Activated CD4-positive, alpha-beta memory T cell treated with anti-CD3 and anti-CD28 coated beads for 36 hours (primary cell): ENCODE data around the gene ZGRF1. TPM values are rescaled to one million over a fixed set of nuclear protein-coding genes. Genes with fewer than 3 reads are reported as not detected.
A peak's percentile ranks its signal among the peaks of the same experiment; 100 is the strongest.

Source experiments
- CTCF ChIA-PET: fragments of 350-600 bp; sonication (Branson Sonifier 250); formaldehyde crosslinking; loops from one replicate; lab custom pipeline; 2021; ENCODE audit warnings: antibody characterized with exemption, inconsistent platforms; lab: Charles Lee
- POLR2A ChIA-PET: fragments of 350-600 bp; sonication (Branson Sonifier 250); formaldehyde crosslinking; loops from one replicate; lab custom pipeline; 2021; ENCODE audit warnings: antibody characterized with exemption; lab: Charles Lee
- DNase-seq: peaks from one replicate; pipeline ENCODE4 v3.0.0-alpha.2; 2020
- H3K27ac Mint-ChIP-seq: one replicate; pipeline ENCODE4 v1.8.0; 2021; ENCODE audit warnings: mixed read lengths
- H3K27me3 Mint-ChIP-seq: one replicate; pipeline ENCODE4 v1.8.0; 2021; ENCODE audit warnings: mixed read lengths
- H3K36me3 Mint-ChIP-seq: one replicate; pipeline ENCODE4 v1.8.0; 2021; ENCODE audit warnings: mixed read lengths
- H3K4me1 Mint-ChIP-seq: one replicate; pipeline ENCODE4 v1.8.0; 2021; ENCODE audit warnings: low read depth, mixed read lengths
- H3K4me3 Mint-ChIP-seq: one replicate; pipeline ENCODE4 v1.8.0; 2021; ENCODE audit warnings: mild to moderate bottlenecking, mixed read lengths
- H3K9me3 Mint-ChIP-seq: one replicate; pipeline ENCODE4 v1.8.0; 2021; ENCODE audit warnings: mixed read lengths
- intact Hi-C: fragments of 100-400 bp; cut with micrococcal nuclease; formaldehyde crosslinking; loops from one replicate; pipeline ENCODE4 v1.15.1; 2023
- total RNA-seq, 2 experiments: library from RNA; stranded (reverse); gene quantifications; one replicate each; pipeline ENCODE4 v1.2.3, GENCODE V29; 2021

ZGRF1 gene
- total RNA-seq, 2 experiments from 2014 or later, result 32.9 to 36.6 TPM

DNA sequence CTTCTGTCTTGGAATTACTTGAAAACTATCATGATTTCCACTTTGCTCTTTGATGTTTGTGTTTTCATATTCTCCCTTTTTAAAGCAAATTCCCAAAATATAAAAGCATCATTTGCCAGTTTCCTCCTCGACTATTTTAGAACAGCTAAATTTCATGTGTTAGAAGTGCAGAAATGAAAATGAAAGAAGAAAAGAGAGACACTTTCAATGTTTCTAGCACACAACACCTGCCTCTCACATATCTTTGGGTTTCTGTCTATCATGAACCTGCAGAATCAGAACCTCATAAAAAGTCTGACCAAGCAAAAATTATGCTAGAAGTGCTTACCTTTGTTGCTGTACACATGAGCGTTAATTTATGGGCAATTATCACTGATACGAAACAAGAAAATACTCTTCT, 118.8 kb downstream of the ZGRF1 start:
- peaks cover 52% of the 10 kb centered on the region for H3K4me1 Mint-ChIP-seq
- no peak for DNase-seq
- H3K27me3 Mint-ChIP-seq, result peaks cover 87% of the 10 kb centered on the region
- H3K27ac Mint-ChIP-seq, result no peak overlapping the region
- peaks cover 2% of the 10 kb centered on the region for H3K36me3 Mint-ChIP-seq
- ChIA-PET POLR2A (no interaction called here), CTCF (interaction anchor here (1.1 kb wide), 1 partner anchor 195 kb away, joined by 3 read pairs; no protein-coding TSS in a partner anchor)
- peak overlapping the region; percentile 64 for H3K4me3 Mint-ChIP-seq
- intact Hi-C loops, result loop anchor here (5.0 to 10.0 kb wide), 2 partner anchors 1247 to 1886 kb away; partner anchors contain the start of gene CAMK2D
- no peaks in the 10 kb centered on the region for H3K9me3 Mint-ChIP-seq

- no peak overlapping the region for H3K27ac Mint-ChIP-seq
- H3K36me3 Mint-ChIP-seq, result no peaks in the 10 kb centered on the region
- peaks cover 89% of the 10 kb centered on the region for H3K27me3 Mint-ChIP-seq
- H3K4me1 Mint-ChIP-seq, result peaks cover 47% of the 10 kb centered on the region
- DNase-seq, result peak; percentile 46
- H3K4me3 Mint-ChIP-seq, result peak overlapping the region; percentile 64
- ChIA-PET POLR2A (interaction anchor here (1.1 kb wide), 1 partner anchor 229 kb away, joined by 3 read pairs; no protein-coding TSS in a partner anchor), CTCF (interaction anchor here (0.6 to 1.1 kb wide), 2 partner anchors 195 to 243 kb away, joined by 3 to 5 read pairs; no protein-coding TSS in a partner anchor)
- intact Hi-C loops, result loop anchor here (5.0 to 10.0 kb wide), 2 partner anchors 1248 to 1885 kb away; partner anchors contain the start of gene CAMK2D
- H3K9me3 Mint-ChIP-seq, result no peaks in the 10 kb centered on the region
These were observed 119.6 kb downstream of the ZGRF1 start for GRCh38 chr4:112517067-112517634.

DNA sequence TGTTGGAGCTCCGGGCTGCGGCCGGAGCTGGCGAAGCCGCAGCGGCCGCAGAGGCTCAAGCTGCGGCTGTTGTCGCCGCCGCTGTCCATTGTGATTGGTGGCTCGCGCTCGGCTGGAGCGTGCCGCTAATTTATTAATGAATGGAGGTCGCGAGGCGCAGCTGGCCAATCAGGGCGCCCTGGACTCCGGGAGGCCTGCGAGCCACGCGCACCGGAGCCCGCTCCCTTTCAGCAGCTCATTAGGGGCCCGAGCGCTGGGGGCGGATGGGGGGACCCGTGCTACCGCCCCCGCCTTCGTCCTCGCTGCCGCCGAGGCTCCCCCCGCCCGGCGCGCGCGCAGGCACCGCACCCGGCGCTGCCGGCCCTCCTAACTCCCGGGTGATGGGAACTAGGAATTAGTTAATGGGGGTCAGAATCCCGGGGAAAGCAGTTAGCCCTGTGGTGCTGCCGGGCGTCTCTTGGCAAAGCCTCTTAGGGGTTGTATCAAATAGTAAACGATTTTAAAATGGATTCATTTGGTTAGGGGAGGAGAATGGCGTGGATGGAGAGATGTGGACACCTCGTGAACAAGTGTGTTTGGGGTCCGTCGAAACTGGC, 120.1 kb downstream of the ZGRF1 start:
- H3K27ac Mint-ChIP-seq, result no peak overlapping the region
- H3K27me3 Mint-ChIP-seq, result peaks cover 89% of the 10 kb centered on the region
- POLR2A ChIA-PET, result interaction anchor here (0.9 to 1.1 kb wide), 2 partner anchors 229 to 232 kb away, joined by 3 to 4 read pairs; no protein-coding TSS in a partner anchor
- DNase-seq, result no peak
- CTCF ChIA-PET, result interaction anchor here (0.6 to 1.7 kb wide), 7 partner anchors 189 to 417 kb away, joined by 3 to 8 read pairs (median 3); partner anchors contain the start of gene AP1AR
- no peaks in the 10 kb centered on the region for H3K9me3 Mint-ChIP-seq
- H3K4me3 Mint-ChIP-seq, result peak overlapping the region; percentile 64
- intact Hi-C loops, result loop anchor here (5.0 to 10.0 kb wide), 2 partner anchors 1248 to 1884 kb away; partner anchors contain the start of gene CAMK2D
- H3K4me1 Mint-ChIP-seq, result peaks cover 45% of the 10 kb centered on the region
- peaks cover 2% of the 10 kb centered on the region for H3K36me3 Mint-ChIP-seq

GRCh38 chr4:112516066-112516470, 120.6 kb downstream of the ZGRF1 start, which contains the start of gene NEUROG2:
NEUROG2 (minus strand) TSS chr4:112516180; CDS start chr4:112515475, 705 bp downstream.
- intact Hi-C loops, result loop anchor here (5.0 to 10.0 kb wide), 2 partner anchors 1249 to 1884 kb away; partner anchors contain the start of gene CAMK2D
- peaks cover 45% of the 10 kb centered on the region for H3K4me1 Mint-ChIP-seq
- H3K9me3 Mint-ChIP-seq, result no peaks in the 10 kb centered on the region
- POLR2A ChIA-PET, result interaction anchor here (0.9 to 1.1 kb wide), 2 partner anchors 228 to 231 kb away, joined by 3 to 4 read pairs; no protein-coding TSS in a partner anchor
- CTCF ChIA-PET, result interaction anchor here (0.6 to 1.7 kb wide), 7 partner anchors 8 to 417 kb away, joined by 3 to 8 read pairs (median 3); partner anchors contain the start of gene AP1AR
- H3K4me3 Mint-ChIP-seq, result peak within 1 kb of the TSS; percentile 94
- peaks cover 5% of the 10 kb centered on the region for H3K36me3 Mint-ChIP-seq
- DNase-seq, result no peak
- H3K27ac Mint-ChIP-seq, result no peak within 1 kb of the TSS
- peaks cover 89% of the 10 kb centered on the region for H3K27me3 Mint-ChIP-seq

GRCh38 chr4:112515198-112516065, 121.3 kb downstream of the ZGRF1 start:
- Mint-ChIP-seq H3K4me3 (peak overlapping the region; percentile 94), H3K27ac (no peak overlapping the region), H3K9me3 (no peaks in the 10 kb centered on the region), H3K27me3 (peaks cover 85% of the 10 kb centered on the region), H3K4me1 (peaks cover 42% of the 10 kb centered on the region), H3K36me3 (peaks cover 5% of the 10 kb centered on the region)
- peak; percentile 67 for DNase-seq
- ChIA-PET CTCF (interaction anchor here (0.9 to 1.7 kb wide), 4 partner anchors 9 to 283 kb away, joined by 3 to 8 read pairs (median 4); partner anchors contain the start of gene AP1AR), POLR2A (interaction anchor here (0.9 to 1.1 kb wide), 2 partner anchors 227 to 231 kb away, joined by 3 to 4 read pairs; no protein-coding TSS in a partner anchor)
- intact Hi-C loops, result loop anchor here (1.0 to 10.0 kb wide), 7 partner anchors 8 to 1883 kb away; partner anchors contain the start of genes AP1AR, CAMK2D, FAM241A and LARP7

DNA sequence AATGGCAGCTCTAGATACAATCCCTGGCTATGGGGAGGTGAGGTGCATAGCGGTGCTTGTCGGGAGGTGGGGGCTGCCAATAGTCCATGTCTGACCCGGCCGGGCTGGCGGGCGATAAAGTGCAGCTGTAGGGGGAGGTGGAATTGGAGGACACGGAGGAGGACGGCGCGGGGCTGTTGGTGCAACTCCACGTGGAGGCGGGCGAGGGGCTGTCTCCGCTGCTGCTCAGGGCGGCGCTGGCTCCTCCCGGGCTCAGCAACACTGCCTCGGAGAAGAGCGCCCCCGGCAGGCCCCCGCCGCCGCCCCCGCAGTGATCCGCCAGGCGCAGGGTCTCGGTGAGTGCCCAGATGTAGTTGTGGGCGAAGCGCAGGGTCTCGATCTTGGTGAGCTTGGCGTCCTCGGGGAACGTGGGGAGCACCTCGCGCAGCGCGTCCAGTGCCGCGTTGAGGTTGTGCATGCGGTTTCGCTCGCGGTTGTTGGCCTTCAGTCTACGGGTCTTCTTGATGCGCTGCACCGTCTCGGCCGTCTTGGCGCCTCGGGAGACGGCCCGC, 122.0 kb downstream of the ZGRF1 start:
- DNase-seq, result peak; percentile 24

DNA sequence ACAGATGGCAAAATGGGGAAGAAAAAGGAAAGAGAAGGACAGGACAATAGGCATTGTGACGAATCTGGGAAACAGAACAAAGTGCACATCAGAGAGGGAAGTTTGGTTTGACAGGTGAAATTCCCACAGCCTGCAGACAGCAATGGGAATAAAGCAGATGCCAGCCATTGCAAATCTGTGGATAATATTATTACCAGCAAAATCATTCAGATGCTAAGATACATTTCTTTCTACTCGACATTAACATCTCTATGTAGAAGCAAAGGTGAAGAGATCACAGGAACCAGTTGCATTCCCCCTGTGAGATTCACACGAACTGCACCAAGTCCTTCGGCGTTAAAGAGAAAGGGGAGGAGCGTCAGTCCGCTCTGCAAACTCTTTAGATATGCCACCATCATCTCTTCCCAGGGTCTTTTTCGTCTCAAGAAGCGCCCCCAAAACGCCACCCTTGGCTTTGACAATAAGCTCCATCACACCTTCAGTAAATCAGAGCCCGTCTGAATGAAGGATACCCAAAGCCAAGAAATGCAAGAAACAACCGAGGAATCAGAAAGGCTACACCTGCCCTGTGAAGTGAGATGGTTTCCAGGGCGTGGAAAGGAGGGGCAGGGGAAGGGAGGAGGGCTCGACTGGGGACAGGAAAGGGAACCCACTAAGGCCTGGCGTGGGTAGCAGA, 122.6 kb downstream of the ZGRF1 start:
- Mint-ChIP-seq H3K36me3 (peaks cover 5% of the 10 kb centered on the region), H3K27me3 (peaks cover 86% of the 10 kb centered on the region), H3K9me3 (no peaks in the 10 kb centered on the region), H3K4me1 (peaks cover 47% of the 10 kb centered on the region), H3K27ac (peak overlapping the region; percentile 48), H3K4me3 (peak overlapping the region; percentile 94)
- POLR2A ChIA-PET, result no interaction called here
- DNase-seq, result no peak
- intact Hi-C loops, result loop anchor here (2.0 to 10.0 kb wide), 5 partner anchors 123 to 1251 kb away; partner anchors contain the start of genes AP1AR, CAMK2D, FAM241A and LARP7
- CTCF ChIA-PET, result interaction anchor here (0.8 kb wide), 1 partner anchor 9 kb away, joined by 3 read pairs; no protein-coding TSS in a partner anchor

More for the DNA sequence above, 122.0 kb downstream of the ZGRF1 start:
- peaks cover 41% of the 10 kb centered on the region for H3K4me1 Mint-ChIP-seq
- no peaks in the 10 kb centered on the region for H3K9me3 Mint-ChIP-seq
- peaks cover 83% of the 10 kb centered on the region for H3K27me3 Mint-ChIP-seq
- ChIA-PET CTCF (interaction anchor here (0.8 to 1.7 kb wide), 3 partner anchors 8 to 283 kb away, joined by 3 to 8 read pairs (median 5); partner anchors contain the start of gene AP1AR), POLR2A (no interaction called here)
- peaks cover 5% of the 10 kb centered on the region for H3K36me3 Mint-ChIP-seq
- intact Hi-C loops, result loop anchor here (1.0 to 10.0 kb wide), 7 partner anchors 9 to 1882 kb away; partner anchors contain the start of genes AP1AR, CAMK2D, FAM241A and LARP7
- peak overlapping the region; percentile 48 for H3K27ac Mint-ChIP-seq
- H3K4me3 Mint-ChIP-seq, result peak overlapping the region; percentile 94

- Mint-ChIP-seq H3K27me3 (peaks cover 81% of the 10 kb centered on the region), H3K4me1 (peaks cover 38% of the 10 kb centered on the region), H3K36me3 (peaks cover 5% of the 10 kb centered on the region), H3K27ac (no peak overlapping the region), H3K4me3 (no peak overlapping the region), H3K9me3 (no peaks in the 10 kb centered on the region)
- DNase-seq, result no peak
- intact Hi-C loops, result loop anchor here (10.0 kb wide), 1 partner anchor 1253 kb away; the partner anchor contains the start of gene CAMK2D
- ChIA-PET POLR2A (no interaction called here), CTCF (interaction anchor here (5.0 kb wide), 1 partner anchor 11 kb away, joined by 52 read pairs; no protein-coding TSS in a partner anchor)
These were observed 124.9 kb downstream of the ZGRF1 start for GRCh38 chr4:112511803-112512118.

DNA sequence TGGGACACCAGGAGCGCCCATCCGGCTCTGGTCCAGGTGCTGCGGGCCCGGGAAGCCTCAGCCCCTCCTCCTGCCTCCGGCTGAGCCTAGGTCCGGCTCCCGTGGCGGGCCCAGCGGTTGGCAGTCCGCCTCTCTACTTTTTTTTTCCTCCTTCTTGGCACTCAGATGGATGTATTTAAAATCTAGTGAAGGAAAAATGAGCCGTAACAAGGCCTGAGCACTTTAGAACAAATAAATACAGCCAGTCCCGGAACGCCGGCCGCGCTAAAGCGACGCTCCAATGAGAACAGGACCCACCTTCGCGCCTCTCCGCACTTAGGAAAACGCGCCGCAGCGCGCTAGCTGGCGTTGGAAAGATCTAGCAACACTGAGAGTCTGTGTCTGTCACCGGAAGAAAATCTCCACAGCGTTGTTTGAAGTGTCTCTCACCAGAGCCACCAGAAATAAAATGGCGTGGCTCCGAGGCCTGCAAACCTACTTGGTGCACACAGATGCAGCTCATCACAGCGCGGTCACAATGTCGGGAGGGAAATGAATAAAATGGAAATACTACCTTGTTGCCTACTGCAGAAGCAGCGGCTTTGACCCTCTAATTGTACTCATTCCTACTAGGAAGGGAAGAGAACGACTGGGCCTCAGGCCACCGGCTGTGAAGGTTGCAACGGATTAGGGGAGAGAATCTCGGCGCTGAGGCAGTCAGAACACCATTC, 125.5 kb downstream of the ZGRF1 start:
- Mint-ChIP-seq H3K27me3 (peaks cover 81% of the 10 kb centered on the region), H3K27ac (no peak overlapping the region), H3K36me3 (peaks cover 5% of the 10 kb centered on the region), H3K4me1 (peaks cover 37% of the 10 kb centered on the region), H3K9me3 (no peaks in the 10 kb centered on the region), H3K4me3 (no peak overlapping the region)
- DNase-seq, result peak; percentile 19
- ChIA-PET CTCF (interaction anchor here (1.1 to 5.0 kb wide), 3 partner anchors 8 to 412 kb away, joined by 3 to 52 read pairs (median 7); no protein-coding TSS in a partner anchor), POLR2A (no interaction called here)
- intact Hi-C loops, result loop anchor here (10.0 kb wide), 1 partner anchor 1254 kb away; the partner anchor contains the start of gene CAMK2D
